GM12873 (cell line): ENCODE results near the gene MACROD2.

Experiments used
- TF ChIP-seq, protein P1 (sequence below): IDR thresholded peaks from 2 replicates; pipeline ENCODE4 v1.5.1; 2012; ENCODE audit warnings: low read depth, mild to moderate bottlenecking, moderate library complexity, low read length, control low read depth; ENCODE audit not compliant: insufficient read depth; ENCODE audit errors: missing control alignments

MACROD2 gene

DNA sequence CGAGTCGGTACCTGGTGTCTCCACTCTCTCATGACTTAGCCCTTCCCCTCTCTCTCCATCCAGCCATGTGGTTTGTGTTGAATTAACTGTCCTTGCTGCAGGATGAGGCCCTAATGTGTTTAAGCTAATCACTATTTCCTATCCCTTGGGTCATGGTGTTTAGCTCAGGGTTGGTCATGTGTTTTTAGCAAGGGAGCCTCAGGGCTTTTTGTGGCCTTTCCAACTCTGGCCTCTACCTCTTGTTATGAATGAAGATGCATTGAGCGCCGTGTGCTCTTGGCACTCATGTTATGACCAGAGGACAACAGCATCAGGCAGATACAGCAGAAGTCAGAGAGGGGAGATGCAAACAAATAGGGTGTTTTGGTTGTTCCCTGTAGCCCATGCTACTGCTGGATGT is 1016.3 kb downstream of the MACROD2 start:
- TF ChIP-seq, protein P1, sequence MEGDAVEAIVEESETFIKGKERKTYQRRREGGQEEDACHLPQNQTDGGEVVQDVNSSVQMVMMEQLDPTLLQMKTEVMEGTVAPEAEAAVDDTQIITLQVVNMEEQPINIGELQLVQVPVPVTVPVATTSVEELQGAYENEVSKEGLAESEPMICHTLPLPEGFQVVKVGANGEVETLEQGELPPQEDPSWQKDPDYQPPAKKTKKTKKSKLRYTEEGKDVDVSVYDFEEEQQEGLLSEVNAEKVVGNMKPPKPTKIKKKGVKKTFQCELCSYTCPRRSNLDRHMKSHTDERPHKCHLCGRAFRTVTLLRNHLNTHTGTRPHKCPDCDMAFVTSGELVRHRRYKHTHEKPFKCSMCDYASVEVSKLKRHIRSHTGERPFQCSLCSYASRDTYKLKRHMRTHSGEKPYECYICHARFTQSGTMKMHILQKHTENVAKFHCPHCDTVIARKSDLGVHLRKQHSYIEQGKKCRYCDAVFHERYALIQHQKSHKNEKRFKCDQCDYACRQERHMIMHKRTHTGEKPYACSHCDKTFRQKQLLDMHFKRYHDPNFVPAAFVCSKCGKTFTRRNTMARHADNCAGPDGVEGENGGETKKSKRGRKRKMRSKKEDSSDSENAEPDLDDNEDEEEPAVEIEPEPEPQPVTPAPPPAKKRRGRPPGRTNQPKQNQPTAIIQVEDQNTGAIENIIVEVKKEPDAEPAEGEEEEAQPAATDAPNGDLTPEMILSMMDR = no peak

DNA sequence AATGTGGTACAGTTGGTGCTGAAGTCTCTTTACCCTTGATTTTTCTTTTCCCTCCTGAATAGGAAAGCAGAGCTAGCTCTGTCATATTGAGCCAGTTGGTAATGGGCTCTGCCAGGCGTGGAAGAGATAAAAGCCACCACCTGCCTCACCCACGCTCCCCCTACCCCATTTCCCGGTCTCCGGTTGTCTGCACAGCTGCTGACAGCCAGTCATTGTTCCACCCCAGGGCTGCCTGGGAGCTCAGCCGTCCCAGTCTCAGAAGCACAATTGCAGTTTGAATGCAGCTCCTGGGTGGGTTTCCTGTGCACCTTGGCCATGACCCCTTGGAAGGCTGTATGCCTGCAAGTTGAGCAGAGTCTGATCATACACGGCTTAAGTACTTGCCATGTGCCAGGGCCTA is 1017.2 kb downstream of the MACROD2 start:
- TF ChIP-seq, protein P1 = no peak

DNA sequence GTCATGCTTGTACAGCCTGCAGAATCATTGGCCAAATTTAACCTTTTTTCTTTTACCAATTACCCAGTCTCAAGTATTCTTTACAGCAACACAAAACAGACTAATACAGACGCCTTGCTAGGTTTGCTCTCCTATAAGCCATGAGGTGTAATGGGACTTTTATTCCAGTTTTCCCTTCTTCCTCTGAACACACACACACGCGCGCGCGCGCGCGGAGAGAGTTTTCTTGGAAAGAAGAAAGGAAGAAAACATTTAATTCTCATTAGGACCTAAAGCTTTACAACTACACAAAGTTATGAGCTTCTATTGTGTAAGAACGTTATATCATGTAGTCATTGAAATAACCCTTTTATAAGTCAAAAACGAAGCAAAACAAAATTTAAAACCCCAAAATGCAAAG is 1023.6 kb downstream of the MACROD2 start:
- TF ChIP-seq, protein P1 = no peak

DNA sequence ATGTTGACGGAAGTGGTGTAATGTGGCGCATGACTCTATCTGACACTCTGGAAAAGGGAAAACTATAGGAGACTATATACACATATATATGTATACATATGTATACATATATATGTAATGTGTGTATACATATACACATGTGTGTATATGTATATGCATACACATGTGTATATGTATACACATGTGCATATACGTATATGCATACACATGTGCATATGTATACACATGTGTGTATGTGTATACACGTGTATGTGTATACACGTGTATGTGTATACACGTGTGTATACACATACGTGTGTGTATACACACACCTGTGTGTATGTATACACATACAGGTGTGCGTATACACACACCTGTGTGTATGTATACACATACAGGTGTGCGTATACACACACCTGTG is 1025.5 kb downstream of the MACROD2 start:
- TF ChIP-seq, protein P1 = no peak

DNA sequence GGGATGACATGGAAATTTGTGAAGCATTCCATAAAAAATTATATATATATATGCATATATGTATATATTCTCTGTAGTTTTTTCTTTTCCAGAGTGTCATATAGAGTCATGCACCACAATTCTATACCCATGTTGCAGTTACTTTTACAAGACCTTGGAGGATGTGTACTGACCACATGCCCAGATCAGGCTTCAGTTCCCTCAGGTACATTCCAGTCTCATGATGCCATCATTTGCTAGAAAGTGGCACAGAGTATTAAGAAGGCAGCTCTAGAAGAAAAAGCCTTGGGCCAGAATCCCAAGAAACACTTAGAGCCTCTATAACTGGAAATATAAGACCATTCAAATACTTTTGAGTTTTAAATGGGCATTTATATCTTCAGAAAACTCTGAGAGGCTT is 1027.6 kb downstream of the MACROD2 start:
- TF ChIP-seq, protein P1 = no peak

DNA sequence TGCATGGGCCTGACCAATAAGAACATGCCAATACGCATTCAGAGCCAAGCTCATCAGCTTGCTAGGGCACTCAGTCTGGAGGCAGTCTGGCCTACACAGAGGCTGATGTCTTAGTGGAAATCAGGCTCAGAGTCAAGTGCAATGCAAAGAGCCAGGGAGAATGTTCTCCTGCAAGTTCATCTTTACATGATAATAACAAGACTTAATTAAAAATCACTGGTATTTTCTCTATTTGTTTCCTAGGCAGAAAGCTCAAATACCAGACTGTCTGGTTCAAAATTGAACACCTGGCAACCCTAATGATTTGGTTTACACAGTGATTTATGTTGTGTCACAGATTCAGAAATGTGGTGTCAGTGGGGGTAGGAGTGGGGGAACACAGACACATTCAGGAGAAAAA is 1031.4 kb downstream of the MACROD2 start:
- TF ChIP-seq, protein P1 = no peak

DNA sequence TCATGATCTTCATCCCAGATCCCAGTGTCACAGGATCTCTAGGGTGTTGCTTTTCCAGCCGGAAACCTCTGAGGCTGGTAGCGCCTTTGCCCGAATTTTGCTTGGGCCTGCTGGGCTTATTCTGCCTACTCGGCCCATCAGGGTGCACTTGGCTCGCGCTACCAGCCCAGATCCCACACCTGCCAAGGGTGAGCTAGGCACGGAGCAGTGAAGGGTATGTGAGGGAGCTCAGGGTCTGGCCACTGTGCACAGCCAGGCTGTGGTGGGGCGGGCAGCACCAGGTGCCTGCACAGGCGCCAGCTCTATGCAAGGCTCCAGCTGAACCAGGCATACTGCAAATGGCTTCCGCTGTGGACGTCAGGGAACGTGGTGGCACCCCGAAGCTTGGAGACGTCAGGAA is 1035.5 kb downstream of the MACROD2 start:
- TF ChIP-seq, protein P1 = no peak
